ENCODE results near the gene IPO4. TPM values are rescaled to one million over a fixed set of nuclear protein-coding genes. Genes with fewer than 3 reads are reported as not detected.

The IPO4 gene
- total RNA-seq, 1 experiment from 2014 or later, result 116 TPM

DNA sequence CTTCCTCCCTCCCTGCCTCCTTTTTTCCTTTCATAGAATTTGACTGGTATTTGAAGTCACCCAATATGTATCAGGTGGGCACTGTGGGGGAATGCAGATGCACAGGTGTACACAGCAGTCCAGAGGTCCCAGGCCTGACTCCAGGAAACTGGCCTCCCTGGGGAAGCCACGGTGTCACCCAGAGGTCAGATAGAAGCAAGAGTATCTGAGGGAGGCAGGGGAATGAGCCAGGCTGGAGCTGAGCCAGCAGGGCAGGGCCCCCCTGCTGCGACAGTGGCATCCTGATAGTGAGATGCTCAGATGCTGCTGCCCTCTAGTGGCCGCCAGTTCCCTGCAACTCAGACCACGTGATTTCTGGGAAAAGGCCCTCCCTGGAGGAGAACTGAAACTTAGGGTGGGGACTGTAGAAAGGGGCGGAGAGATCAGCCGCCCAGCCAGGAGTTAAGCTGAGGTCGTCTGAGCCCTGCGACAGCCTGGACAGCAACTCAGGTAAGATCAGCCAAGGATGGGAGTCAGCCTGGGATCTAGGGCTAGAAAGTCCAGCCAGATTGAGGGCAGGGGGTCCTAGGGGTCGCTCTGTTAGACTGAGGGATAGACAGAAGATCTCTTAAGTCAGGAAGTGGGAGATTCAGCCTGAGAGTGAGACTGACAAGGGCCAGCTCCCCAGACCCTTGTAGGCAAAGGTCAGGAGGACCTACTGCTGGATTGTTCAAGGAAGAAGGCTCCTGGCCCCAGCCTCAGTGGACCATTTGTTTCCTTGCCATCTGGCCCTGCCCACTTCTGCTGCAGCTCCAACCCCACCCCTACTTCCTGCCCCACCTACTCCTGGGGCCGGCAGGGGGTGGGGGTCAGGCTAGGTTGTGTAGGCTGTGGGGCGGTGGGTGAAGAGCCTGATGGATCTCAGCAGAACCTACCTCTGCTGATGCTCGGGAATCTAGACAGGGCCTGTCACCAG, 27.5 kb downstream of the IPO4 start, which contains the start of gene IRF9:
Gene IRF9 (plus strand): TSS at position 416 of the 955 bp plus-strand sequence. CDS start 880 bp downstream, outside the sequence.
- Histone ChIP-seq H3T11ph (ENCODE audit: low read length) (no peak within 1 kb of the TSS), H4K5ac (ENCODE audit: insufficient read length, low read depth, low read length) (no peak within 1 kb of the TSS), H2AK5ac (ENCODE audit: insufficient read length, low read length) (no peak within 1 kb of the TSS), H2BK15ac (ENCODE audit: low read depth, low read length) (no peak within 1 kb of the TSS), H2AFZ (ENCODE audit: low read length) (no peak within 1 kb of the TSS), H2BK20ac (ENCODE audit: low read depth, low read length, poor library complexity, severe bottlenecking) (no peak within 1 kb of the TSS), H3K27ac (ENCODE audit: insufficient read length, low read depth, low read length) (no peak within 1 kb of the TSS), H3K14ac (ENCODE audit: insufficient read depth, low read length) (0 out of 2 replicates have a peak within 1 kb of the TSS, but pooled peaks have one; percentile 30), H3K9ac (ENCODE audit: extremely low read depth, insufficient read length, low read length) (no peak within 1 kb of the TSS), H3K23me2 (ENCODE audit: insufficient read length, low read depth, low read length, poor library complexity, severe bottlenecking) (no peaks in the 10 kb centered on the region), H2BK5ac (ENCODE audit: insufficient read length, low read length) (no peak within 1 kb of the TSS), H3K4ac (ENCODE audit: low read depth, low read length) (no peak within 1 kb of the TSS), H3K23ac (ENCODE audit: insufficient read length, low read depth, low read length) (no peak within 1 kb of the TSS), H3K27me3 (ENCODE audit: insufficient read depth, low read length) (no peaks in the 10 kb centered on the region), H3K4me1 (ENCODE audit: insufficient read depth, low read length) (no peaks in the 10 kb centered on the region), H2BK12ac (ENCODE audit: insufficient read length, low read depth, low read length) (no peak within 1 kb of the TSS), H3K79me2 (ENCODE audit: insufficient read depth, low read length) (no peaks in the 10 kb centered on the region), H3K18ac (ENCODE audit: insufficient read length, low read depth, low read length) (no peak within 1 kb of the TSS), H3K79me1 (ENCODE audit: insufficient read depth, low read depth, low read length, poor library complexity, severe bottlenecking) (no peaks in the 10 kb centered on the region), H4K91ac (ENCODE audit: insufficient read length, low read depth, low read length) (no peak within 1 kb of the TSS), H4K8ac (replicated peaks; ENCODE audit: insufficient read length, low read depth, low read length) (no peak within 1 kb of the TSS), H3K9me3 (ENCODE audit: control insufficient read depth, low read depth, low read length) (no peaks in the 10 kb centered on the region), H4K20me1 (ENCODE audit: control insufficient read depth, insufficient read depth, insufficient read length) (no peaks in the 10 kb centered on the region), H3K56ac (ENCODE audit: insufficient read length, low read depth, low read length) (no peak within 1 kb of the TSS), H2BK120ac (ENCODE audit: low read depth, low read length, poor library complexity, severe bottlenecking) (no peak within 1 kb of the TSS), H3K4me2 (ENCODE audit: insufficient read depth, insufficient read length, low read length) (peak within 1 kb of the TSS; percentile 31)
- TF ChIP-seq CTCF (conservative IDR thresholded peaks at IDR 0.05), result peak; percentile 96
- no CpG with 5 or more reads among the region's 12 CpGs for WGBS (ENCODE audit: extremely low coverage, insufficient read length, low lambda C conversion rate)
- H3K27ac Mint-ChIP-seq, result peak within 1 kb of the TSS; percentile 71 to 96 (median 81)
- peaks cover 11 to 13% of the 10 kb centered on the region in 2 experiments for H3K4me1 Mint-ChIP-seq
- peaks cover 21 to 65% (median 54%) of the 10 kb centered on the region in 3 experiments for H3K36me3 Mint-ChIP-seq (ENCODE audit: insufficient read depth in 1 of 3, low read depth in 3 of 3)
- no peaks in the 10 kb centered on the region; the same call in 1 of the 2 replicates for H3K27me3 Mint-ChIP-seq (ENCODE audit: low read depth)
- DNase-seq, result peak; percentile 97
- peak within 1 kb of the TSS; percentile 61 to 80 for H3K4me3 Mint-ChIP-seq
- no peaks in the 10 kb centered on the region for H3K9me3 Mint-ChIP-seq
